Loucy (cell line): ENCODE data around the gene SUGP2.

Experiments used
- EZH2phosphoT487 ChIP-seq: fragments of 200-600 bp; IDR thresholded peaks from 2 replicates; pipeline ENCODE4 v1.6.1; 2018; ENCODE audit warnings: antibody characterized with exemption, mild to moderate bottlenecking, moderate library complexity, borderline replicate concordance
- TF ChIP-seq, protein P1 (sequence below): fragments of 200-600 bp; sonication (generic); conservative IDR thresholded peaks from 2 replicates; pipeline ENCODE4 v1.5.1; 2014; ENCODE audit warnings: mild to moderate bottlenecking, antibody characterized with exemption, low read length

DNA sequence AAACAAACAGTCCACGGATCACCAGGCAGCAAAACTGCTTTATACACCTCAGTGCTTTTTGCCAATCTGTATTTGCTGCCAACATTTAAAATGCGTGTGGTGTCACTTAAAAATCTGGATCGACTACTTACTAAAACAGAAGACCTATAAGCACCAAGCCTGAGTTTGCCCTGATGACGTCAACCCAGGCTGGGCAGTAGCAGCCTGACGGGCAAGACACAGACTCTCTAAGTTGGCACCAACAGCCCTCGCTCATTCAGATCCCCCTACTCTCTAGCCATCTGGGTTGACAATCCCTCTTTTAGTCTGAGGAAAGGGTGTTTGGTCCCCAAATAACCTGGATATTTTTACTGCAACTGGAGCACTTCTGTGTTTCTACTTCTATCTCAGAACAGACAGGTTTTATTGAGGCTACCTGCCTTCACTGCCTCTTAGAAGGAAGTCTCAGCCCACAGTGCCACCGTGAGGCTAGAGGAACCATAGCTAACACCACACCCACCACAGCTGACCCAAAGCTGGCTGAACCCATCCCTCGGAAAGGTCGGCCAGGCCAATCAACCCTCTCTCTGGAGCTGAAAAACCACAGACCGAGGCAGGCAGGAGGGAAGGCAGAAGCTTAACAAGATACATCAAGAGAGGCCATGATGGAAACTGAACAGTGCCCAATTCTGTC lies 6.9 kb downstream of the SUGP2 start:
- TF ChIP-seq, protein P1, sequence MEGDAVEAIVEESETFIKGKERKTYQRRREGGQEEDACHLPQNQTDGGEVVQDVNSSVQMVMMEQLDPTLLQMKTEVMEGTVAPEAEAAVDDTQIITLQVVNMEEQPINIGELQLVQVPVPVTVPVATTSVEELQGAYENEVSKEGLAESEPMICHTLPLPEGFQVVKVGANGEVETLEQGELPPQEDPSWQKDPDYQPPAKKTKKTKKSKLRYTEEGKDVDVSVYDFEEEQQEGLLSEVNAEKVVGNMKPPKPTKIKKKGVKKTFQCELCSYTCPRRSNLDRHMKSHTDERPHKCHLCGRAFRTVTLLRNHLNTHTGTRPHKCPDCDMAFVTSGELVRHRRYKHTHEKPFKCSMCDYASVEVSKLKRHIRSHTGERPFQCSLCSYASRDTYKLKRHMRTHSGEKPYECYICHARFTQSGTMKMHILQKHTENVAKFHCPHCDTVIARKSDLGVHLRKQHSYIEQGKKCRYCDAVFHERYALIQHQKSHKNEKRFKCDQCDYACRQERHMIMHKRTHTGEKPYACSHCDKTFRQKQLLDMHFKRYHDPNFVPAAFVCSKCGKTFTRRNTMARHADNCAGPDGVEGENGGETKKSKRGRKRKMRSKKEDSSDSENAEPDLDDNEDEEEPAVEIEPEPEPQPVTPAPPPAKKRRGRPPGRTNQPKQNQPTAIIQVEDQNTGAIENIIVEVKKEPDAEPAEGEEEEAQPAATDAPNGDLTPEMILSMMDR: peak; percentile 46
- TF ChIP-seq EZH2phosphoT487: no peak
